ENCODE measurements around the gene DUS4L. TPM values are rescaled to one million over a fixed set of nuclear protein-coding genes. Genes with fewer than 3 reads are reported as not detected.

Gene DUS4L
- total RNA-seq, 1 experiment from 2014 or later = 15.3 TPM

DNA sequence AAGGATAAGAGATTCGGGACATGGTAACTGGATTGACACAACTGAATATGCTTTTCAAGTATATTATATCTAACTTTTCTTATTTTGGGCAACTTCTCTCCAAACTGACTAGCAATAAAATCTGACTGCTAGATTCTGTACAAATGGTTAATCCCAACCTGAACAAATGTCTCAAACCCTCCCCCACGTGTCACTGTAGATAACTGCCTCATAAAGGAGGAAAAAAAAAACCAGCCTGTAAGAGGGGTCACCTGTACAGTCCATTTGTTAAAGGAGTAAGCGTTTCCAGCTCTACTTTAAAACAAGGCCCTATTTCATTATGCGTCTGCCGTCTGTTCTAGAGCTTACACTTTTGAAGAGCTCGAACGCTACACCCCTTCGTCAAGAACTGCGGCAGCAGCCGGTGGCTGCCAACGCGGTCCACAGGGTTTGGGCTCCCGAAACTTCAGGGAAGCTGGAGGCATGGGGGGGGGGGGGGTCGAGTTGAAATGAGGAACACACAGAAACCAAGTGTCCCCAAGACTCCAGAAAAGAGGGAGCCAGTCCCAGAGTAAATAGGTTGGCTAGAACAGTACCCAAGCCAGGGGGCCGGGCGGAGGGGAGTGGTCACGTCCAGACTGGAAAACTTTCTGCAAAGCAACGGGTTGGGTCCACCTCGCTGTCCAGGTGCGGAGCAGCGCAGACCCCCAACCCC lies 543 bp upstream of the DUS4L start:
- Mint-ChIP-seq H3K36me3 (peaks cover 6% of the 10 kb centered on the region), H3K27me3 (ENCODE audit: low read depth) (no peaks in the 10 kb centered on the region), H3K4me1 (peaks cover 22% of the 10 kb centered on the region), H3K4me3 (peak overlapping the region; percentile 92), H3K27ac (peak overlapping the region; percentile 78), H3K9me3 (no peaks in the 10 kb centered on the region)
- ATAC-seq = peak; percentile 74
- POLR2A ChIA-PET = interaction anchor here (0.6 to 1.9 kb wide), 3 partner anchors 17 to 397 kb away, joined by 3 to 9 read pairs (median 6); partner anchors contain the start of genes BCAP29 and CBLL1
- CTCF ChIA-PET = interaction anchor here (0.7 to 1.9 kb wide), 2 partner anchors 98 to 248 kb away, joined by 3 to 6 read pairs; partner anchors contain the start of gene SLC26A4
- no peak for DNase-seq (ENCODE audit: low spot score)
- TF ChIP-seq TEAD4 (CRISPR knock-in tag; IDR thresholded peaks at IDR 0.05) (peak; percentile 40; the same call in 1 of the 2 replicates), IRF2 (CRISPR knock-in tag; IDR thresholded peaks at IDR 0.05; ENCODE audit: borderline replicate concordance, low read depth) (no peak), PRRX2 (CRISPR knock-in tag; IDR thresholded peaks at IDR 0.05) (no peak), ZNF416 (CRISPR knock-in tag; IDR thresholded peaks at IDR 0.05) (no peak)

DNA sequence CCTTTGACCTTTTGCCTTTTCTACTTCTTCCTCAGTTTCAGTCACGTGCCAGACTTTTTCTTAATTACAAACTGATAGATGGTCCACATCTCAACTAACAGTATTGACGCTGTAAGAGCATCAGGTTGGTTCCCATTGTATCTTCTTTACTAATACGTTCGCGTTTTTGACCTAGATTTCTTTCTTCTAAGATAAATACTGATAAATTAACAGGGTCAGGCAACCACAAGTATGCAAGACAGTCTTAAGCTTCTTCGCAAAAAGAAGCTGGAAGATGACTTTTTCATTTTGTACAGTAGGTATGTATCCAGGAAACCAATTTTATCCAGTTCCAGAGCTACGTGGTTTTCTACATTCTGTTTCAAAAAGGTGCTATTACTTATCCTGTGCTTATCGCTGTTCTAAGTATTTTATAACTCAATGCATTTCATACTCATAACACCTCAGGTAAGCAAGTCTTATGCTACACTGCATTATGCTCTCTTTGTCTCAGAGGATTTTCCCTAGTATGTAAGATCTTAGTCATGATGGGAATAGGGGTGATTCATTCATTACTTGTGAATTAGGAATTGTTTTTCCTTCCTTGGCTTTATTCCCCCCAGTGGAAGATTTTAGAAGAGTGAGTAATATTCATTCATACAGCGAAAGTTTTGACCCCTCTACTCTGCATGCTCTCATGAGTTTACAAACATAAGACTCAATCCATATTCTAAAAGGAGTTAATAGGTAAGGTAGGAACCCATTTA lies 955 bp downstream of the DUS4L start:
- peak overlapping the region; percentile 92 for H3K4me3 Mint-ChIP-seq
- H3K4me1 Mint-ChIP-seq = peaks cover 22% of the 10 kb centered on the region
- no peak for DNase-seq (ENCODE audit: low spot score)
- peaks cover 12% of the 10 kb centered on the region for H3K36me3 Mint-ChIP-seq
- no peaks in the 10 kb centered on the region for H3K27me3 Mint-ChIP-seq (ENCODE audit: low read depth)
- no peak for ATAC-seq
- H3K27ac Mint-ChIP-seq = peak overlapping the region; percentile 71
- TF ChIP-seq RORB (CRISPR knock-in tag; IDR thresholded peaks at IDR 0.05) (no peak), SOX15 (CRISPR knock-in tag; IDR thresholded peaks at IDR 0.05) (no peak), KAT7 (CRISPR knock-in tag; IDR thresholded peaks at IDR 0.05; ENCODE audit: borderline replicate concordance) (no peak)
- TF ChIP-seq, protein P1, sequence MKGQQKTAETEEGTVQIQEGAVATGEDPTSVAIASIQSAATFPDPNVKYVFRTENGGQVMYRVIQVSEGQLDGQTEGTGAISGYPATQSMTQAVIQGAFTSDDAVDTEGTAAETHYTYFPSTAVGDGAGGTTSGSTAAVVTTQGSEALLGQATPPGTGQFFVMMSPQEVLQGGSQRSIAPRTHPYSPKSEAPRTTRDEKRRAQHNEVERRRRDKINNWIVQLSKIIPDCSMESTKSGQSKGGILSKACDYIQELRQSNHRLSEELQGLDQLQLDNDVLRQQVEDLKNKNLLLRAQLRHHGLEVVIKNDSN (CRISPR knock-in tag; IDR thresholded peaks at IDR 0.05) = peak; percentile 69
- TF ChIP-seq, protein P2, sequence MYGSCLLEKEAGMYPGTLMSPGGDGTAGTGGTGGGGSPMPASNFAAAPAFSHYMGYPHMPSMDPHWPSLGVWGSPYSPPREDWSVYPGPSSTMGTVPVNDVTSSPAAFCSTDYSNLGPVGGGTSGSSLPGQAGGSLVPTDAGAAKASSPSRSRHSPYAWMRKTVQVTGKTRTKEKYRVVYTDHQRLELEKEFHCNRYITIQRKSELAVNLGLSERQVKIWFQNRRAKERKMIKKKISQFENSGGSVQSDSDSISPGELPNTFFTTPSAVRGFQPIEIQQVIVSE (CRISPR knock-in tag; IDR thresholded peaks at IDR 0.05; ENCODE audit: borderline replicate concordance) = no peak
- POLR2A ChIA-PET = interaction anchor here (1.8 to 1.9 kb wide), 2 partner anchors 16 to 179 kb away, joined by 6 to 9 read pairs; partner anchors contain the start of genes BCAP29 and CBLL1
- no peaks in the 10 kb centered on the region for H3K9me3 Mint-ChIP-seq
- CTCF ChIA-PET = interaction anchor here (0.5 to 1.9 kb wide), 5 partner anchors 96 to 397 kb away, joined by 3 to 6 read pairs (median 3); partner anchors contain the start of gene SLC26A4

DNA sequence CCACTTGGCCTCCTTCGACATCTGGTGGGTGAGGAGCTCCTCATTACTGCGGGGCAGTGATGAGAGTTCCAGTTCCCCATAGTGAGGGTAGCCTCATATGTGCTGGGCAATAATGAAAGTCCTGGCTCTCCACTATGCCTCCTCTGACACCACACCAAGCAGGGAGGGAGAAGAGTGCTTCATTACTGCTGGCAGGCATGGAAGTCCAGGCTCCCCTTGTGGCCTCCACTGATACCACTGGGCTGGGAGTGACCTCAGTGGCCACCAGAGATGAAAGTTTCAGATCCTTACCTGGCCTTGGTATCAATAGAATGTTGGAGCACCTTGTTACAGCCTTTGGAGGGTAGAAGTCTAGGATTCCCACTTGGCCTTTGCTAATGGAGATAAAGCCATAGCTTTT lies 6.5 kb downstream of the DUS4L start:
- no peaks in the 10 kb centered on the region for H3K4me1 Mint-ChIP-seq
- H3K27me3 Mint-ChIP-seq (ENCODE audit: low read depth) = no peaks in the 10 kb centered on the region
- ChIA-PET POLR2A (no interaction called here), CTCF (no interaction called here)
- ATAC-seq (no peak), DNase-seq (ENCODE audit: low spot score) (no peak)
- no peaks in the 10 kb centered on the region for H3K9me3 Mint-ChIP-seq
- TF ChIP-seq RELA (CRISPR knock-in tag; IDR thresholded peaks at IDR 0.05; ENCODE audit: borderline replicate concordance) (no peak), ZNF317 (CRISPR knock-in tag; IDR thresholded peaks at IDR 0.05; ENCODE audit: borderline replicate concordance, low read depth) (no peak)
- TF ChIP-seq, protein P3, sequence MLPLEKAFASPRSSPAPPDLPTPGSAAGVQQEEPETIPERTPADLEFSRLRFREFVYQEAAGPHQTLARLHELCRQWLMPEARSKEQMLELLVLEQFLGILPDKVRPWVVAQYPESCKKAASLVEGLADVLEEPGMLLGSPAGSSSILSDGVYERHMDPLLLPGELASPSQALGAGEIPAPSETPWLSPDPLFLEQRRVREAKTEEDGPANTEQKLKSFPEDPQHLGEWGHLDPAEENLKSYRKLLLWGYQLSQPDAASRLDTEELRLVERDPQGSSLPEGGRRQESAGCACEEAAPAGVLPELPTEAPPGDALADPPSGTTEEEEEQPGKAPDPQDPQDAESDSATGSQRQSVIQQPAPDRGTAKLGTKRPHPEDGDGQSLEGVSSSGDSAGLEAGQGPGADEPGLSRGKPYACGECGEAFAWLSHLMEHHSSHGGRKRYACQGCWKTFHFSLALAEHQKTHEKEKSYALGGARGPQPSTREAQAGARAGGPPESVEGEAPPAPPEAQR (CRISPR knock-in tag; IDR thresholded peaks at IDR 0.05) = no peak
- TF ChIP-seq, protein P1 (CRISPR knock-in tag; IDR thresholded peaks at IDR 0.05) = no peak
- no peak overlapping the region for H3K27ac Mint-ChIP-seq
- H3K36me3 Mint-ChIP-seq = peaks cover 29% of the 10 kb centered on the region
- no peak overlapping the region for H3K4me3 Mint-ChIP-seq

DNA sequence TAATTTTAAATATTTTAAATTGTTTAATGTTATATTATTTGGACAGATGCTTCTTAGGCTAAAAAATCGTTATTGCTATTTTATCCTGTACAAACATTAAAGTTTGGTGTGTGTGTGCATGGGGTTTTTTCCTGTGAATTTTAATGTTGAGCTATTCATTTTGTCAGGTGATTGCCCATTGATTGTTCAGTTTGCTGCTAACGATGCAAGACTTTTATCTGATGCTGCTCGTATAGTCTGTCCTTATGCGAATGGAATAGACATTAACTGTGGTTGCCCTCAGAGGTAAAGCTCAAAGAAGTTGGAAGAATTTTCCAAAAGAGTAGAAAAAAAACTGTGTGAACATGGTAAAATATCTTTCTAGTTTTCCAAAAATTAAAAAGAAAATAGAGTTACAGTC lies 9.8 kb downstream of the DUS4L start:
- no peaks in the 10 kb centered on the region for H3K9me3 Mint-ChIP-seq
- no peak for ATAC-seq
- ChIA-PET POLR2A (no interaction called here), CTCF (no interaction called here)
- no peak overlapping the region for H3K4me3 Mint-ChIP-seq
- peaks cover 34% of the 10 kb centered on the region for H3K36me3 Mint-ChIP-seq
- no peaks in the 10 kb centered on the region for H3K27me3 Mint-ChIP-seq (ENCODE audit: low read depth)
- no peak for DNase-seq (ENCODE audit: low spot score)
- H3K27ac Mint-ChIP-seq = no peak overlapping the region
- H3K4me1 Mint-ChIP-seq = no peaks in the 10 kb centered on the region
- TF ChIP-seq NFATC4 (CRISPR knock-in tag; IDR thresholded peaks at IDR 0.05) (no peak), TEAD4 (CRISPR knock-in tag; IDR thresholded peaks at IDR 0.05) (no peak), JAZF1 (CRISPR knock-in tag; IDR thresholded peaks at IDR 0.05) (no peak), FOXJ3 (CRISPR knock-in tag; IDR thresholded peaks at IDR 0.05; ENCODE audit: borderline replicate concordance) (no peak), ZNF138 (CRISPR knock-in tag; conservative IDR thresholded peaks at IDR 0.05) (no peak), RELA (CRISPR knock-in tag; IDR thresholded peaks at IDR 0.05; ENCODE audit: borderline replicate concordance) (no peak)
- TF ChIP-seq, protein P4, sequence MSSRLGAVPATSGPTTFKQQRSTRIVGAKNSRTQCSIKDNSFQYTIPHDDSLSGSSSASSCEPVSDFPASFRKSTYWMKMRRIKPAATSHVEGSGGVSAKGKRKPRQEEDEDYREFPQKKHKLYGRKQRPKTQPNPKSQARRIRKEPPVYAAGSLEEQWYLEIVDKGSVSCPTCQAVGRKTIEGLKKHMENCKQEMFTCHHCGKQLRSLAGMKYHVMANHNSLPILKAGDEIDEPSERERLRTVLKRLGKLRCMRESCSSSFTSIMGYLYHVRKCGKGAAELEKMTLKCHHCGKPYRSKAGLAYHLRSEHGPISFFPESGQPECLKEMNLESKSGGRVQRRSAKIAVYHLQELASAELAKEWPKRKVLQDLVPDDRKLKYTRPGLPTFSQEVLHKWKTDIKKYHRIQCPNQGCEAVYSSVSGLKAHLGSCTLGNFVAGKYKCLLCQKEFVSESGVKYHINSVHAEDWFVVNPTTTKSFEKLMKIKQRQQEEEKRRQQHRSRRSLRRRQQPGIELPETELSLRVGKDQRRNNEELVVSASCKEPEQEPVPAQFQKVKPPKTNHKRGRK (CRISPR knock-in tag; IDR thresholded peaks at IDR 0.05; ENCODE audit: borderline replicate concordance) = no peak
- TF ChIP-seq, protein P5, sequence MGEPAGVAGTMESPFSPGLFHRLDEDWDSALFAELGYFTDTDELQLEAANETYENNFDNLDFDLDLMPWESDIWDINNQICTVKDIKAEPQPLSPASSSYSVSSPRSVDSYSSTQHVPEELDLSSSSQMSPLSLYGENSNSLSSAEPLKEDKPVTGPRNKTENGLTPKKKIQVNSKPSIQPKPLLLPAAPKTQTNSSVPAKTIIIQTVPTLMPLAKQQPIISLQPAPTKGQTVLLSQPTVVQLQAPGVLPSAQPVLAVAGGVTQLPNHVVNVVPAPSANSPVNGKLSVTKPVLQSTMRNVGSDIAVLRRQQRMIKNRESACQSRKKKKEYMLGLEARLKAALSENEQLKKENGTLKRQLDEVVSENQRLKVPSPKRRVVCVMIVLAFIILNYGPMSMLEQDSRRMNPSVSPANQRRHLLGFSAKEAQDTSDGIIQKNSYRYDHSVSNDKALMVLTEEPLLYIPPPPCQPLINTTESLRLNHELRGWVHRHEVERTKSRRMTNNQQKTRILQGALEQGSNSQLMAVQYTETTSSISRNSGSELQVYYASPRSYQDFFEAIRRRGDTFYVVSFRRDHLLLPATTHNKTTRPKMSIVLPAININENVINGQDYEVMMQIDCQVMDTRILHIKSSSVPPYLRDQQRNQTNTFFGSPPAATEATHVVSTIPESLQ (CRISPR knock-in tag; IDR thresholded peaks at IDR 0.05) = no peak
- TF ChIP-seq, protein P2 (CRISPR knock-in tag; IDR thresholded peaks at IDR 0.05; ENCODE audit: borderline replicate concordance) = no peak
